ENCODE results near the gene PRKAB2. TPM values are rescaled to one million over a fixed set of nuclear protein-coding genes. Genes with fewer than 3 reads are reported as not detected.

The PRKAB2 gene
- total and polyA plus RNA-seq, 2 of the 13 experiments (the other 11 are each of a cell fraction or from before 2014, with no cell fraction given): 44.0 to 118 TPM

GRCh38 chr1:147172168-147173016 lies at the start of gene PRKAB2 (continued):
- TF ChIP-seq FOXA1 (IDR thresholded peaks at IDR 0.05): no peak
- no peak for TF ChIP-seq FOXA1 (CRISPR knock-in tag; IDR thresholded peaks at IDR 0.05)
- peak; percentile 90 for TF ChIP-seq XRCC5 (optimal IDR thresholded peaks at IDR 0.05; ENCODE audit: low read length)
- TF ChIP-seq, protein P1, sequence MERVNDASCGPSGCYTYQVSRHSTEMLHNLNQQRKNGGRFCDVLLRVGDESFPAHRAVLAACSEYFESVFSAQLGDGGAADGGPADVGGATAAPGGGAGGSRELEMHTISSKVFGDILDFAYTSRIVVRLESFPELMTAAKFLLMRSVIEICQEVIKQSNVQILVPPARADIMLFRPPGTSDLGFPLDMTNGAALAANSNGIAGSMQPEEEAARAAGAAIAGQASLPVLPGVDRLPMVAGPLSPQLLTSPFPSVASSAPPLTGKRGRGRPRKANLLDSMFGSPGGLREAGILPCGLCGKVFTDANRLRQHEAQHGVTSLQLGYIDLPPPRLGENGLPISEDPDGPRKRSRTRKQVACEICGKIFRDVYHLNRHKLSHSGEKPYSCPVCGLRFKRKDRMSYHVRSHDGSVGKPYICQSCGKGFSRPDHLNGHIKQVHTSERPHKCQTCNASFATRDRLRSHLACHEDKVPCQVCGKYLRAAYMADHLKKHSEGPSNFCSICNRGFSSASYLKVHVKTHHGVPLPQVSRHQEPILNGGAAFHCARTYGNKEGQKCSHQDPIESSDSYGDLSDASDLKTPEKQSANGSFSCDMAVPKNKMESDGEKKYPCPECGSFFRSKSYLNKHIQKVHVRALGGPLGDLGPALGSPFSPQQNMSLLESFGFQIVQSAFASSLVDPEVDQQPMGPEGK (CRISPR knock-in tag; IDR thresholded peaks at IDR 0.05): peak; percentile 89
- no peak for TF ChIP-seq ARID2 (CRISPR knock-in tag; IDR thresholded peaks at IDR 0.05; ENCODE audit: borderline replicate concordance)
- no peak for TF ChIP-seq MATR3 (CRISPR knock-in tag; IDR thresholded peaks at IDR 0.05)
- no peak for TF ChIP-seq FOXJ3 (CRISPR knock-in tag; IDR thresholded peaks at IDR 0.05; ENCODE audit: borderline replicate concordance)
- TF ChIP-seq KLF9 (CRISPR knock-in tag; IDR thresholded peaks at IDR 0.05; ENCODE audit: low read depth): 0 out of 2 replicates have a peak, but pooled peaks have one; percentile 52
- peak; percentile 79; the same call in 1 of the 2 replicates for TF ChIP-seq ZNF816 (CRISPR knock-in tag; IDR thresholded peaks at IDR 0.05; ENCODE audit: borderline replicate concordance)
- no peak for TF ChIP-seq ZFP36L1 (CRISPR knock-in tag; IDR thresholded peaks at IDR 0.05)
- TF ChIP-seq HOXA7 (CRISPR knock-in tag; IDR thresholded peaks at IDR 0.05): no peak
- no peak for TF ChIP-seq ESRRA (CRISPR knock-in tag; IDR thresholded peaks at IDR 0.05; ENCODE audit: low read depth)
- TF ChIP-seq, protein P2, sequence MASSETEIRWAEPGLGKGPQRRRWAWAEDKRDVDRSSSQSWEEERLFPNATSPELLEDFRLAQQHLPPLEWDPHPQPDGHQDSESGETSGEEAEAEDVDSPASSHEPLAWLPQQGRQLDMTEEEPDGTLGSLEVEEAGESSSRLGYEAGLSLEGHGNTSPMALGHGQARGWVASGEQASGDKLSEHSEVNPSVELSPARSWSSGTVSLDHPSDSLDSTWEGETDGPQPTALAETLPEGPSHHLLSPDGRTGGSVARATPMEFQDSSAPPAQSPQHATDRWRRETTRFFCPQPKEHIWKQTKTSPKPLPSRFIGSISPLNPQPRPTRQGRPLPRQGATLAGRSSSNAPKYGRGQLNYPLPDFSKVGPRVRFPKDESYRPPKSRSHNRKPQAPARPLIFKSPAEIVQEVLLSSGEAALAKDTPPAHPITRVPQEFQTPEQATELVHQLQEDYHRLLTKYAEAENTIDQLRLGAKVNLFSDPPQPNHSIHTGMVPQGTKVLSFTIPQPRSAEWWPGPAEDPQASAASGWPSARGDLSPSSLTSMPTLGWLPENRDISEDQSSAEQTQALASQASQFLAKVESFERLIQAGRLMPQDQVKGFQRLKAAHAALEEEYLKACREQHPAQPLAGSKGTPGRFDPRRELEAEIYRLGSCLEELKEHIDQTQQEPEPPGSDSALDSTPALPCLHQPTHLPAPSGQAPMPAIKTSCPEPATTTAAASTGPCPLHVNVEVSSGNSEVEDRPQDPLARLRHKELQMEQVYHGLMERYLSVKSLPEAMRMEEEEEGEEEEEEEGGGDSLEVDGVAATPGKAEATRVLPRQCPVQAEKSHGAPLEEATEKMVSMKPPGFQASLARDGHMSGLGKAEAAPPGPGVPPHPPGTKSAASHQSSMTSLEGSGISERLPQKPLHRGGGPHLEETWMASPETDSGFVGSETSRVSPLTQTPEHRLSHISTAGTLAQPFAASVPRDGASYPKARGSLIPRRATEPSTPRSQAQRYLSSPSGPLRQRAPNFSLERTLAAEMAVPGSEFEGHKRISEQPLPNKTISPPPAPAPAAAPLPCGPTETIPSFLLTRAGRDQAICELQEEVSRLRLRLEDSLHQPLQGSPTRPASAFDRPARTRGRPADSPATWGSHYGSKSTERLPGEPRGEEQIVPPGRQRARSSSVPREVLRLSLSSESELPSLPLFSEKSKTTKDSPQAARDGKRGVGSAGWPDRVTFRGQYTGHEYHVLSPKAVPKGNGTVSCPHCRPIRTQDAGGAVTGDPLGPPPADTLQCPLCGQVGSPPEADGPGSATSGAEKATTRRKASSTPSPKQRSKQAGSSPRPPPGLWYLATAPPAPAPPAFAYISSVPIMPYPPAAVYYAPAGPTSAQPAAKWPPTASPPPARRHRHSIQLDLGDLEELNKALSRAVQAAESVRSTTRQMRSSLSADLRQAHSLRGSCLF (CRISPR knock-in tag; IDR thresholded peaks at IDR 0.05; ENCODE audit: borderline replicate concordance): no peak
- 0 out of 2 replicates have a peak, but pooled peaks have one; percentile 16 for TF ChIP-seq ZNF318 (CRISPR knock-in tag; IDR thresholded peaks at IDR 0.05)
